Fibroblast of skin of left quadriceps (primary cell): ENCODE data around the gene FARS2.

Experiments used
- DNase-seq, 2 experiments: peaks; one replicate each; pipeline ENCODE4 v3.0.0-alpha.2; 2013; ENCODE audit warnings: low read depth in 2 of 2

FARS2 gene

GRCh38 chr6:5425267-5425666, 164.0 kb downstream of the FARS2 start:
- peak in 1 of 2 experiments; percentile 35 for DNase-seq

DNA sequence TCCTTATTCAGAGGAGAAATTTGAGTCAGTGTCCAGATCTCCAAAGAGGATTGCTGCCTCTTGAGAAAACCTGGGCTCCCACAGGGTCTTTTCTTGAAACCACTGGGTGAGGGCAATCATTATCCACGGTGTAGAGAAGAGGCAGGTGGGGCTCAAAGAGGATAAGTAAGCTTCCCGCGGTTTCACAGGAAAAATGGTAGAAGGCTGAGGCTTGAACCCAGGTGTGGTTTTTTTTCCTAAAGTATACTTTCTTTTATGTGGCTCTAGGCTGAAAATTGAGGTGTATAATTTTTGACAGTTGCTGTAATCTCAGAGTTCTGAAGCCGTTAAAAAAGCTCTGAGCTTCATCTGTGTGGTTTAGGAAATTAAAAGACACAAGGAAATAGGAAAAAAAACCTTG, 164.5 kb downstream of the FARS2 start:
- DNase-seq, result no peak

DNA sequence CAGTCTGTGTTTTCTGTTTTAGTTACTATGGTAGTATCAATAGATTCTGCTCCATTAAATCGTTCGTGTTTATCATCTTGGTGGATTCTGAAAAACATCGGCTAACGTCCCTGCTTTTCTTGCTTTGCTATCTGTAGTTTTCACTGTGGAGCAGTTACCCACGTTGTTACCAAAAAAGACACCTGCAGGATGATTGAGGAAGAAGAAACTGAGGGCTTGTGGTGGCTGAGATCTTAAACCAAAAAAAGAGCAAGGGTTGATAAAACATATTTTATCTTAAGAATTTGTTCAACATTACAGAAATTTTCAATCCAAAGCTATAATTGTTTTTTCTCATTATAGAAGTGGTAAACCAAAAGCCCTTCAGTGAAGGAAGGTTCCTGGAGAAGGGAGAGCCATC, 166.3 kb downstream of the FARS2 start:
- DNase-seq, result no peak

- no peak for DNase-seq
Observed at GRCh38 chr6:5433324-5433723, 172.0 kb downstream of the FARS2 start.

DNA sequence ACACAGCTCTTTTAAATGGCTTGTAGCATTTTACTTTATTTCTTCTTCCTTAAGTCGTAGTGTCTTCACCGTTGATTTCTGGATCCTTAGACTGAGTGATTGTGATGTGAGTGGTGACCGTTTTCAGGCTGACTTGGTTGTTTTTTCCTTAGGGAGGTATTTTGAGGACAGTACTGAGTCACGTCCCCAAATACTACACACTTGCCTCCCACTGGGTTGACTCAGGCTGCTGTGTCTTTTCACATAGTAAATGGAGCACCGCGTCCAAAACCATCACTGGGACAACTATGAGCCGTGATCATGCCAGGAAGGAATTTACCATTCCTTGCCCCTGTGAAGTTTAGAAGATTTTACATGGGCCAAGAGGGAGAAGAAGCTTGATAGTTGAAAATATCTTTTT, 174.1 kb downstream of the FARS2 start:
- peak in 1 of 2 experiments; percentile 22 for DNase-seq

GRCh38 chr6:5438922-5439584, 177.7 kb downstream of the FARS2 start:
- no peak for DNase-seq

DNA sequence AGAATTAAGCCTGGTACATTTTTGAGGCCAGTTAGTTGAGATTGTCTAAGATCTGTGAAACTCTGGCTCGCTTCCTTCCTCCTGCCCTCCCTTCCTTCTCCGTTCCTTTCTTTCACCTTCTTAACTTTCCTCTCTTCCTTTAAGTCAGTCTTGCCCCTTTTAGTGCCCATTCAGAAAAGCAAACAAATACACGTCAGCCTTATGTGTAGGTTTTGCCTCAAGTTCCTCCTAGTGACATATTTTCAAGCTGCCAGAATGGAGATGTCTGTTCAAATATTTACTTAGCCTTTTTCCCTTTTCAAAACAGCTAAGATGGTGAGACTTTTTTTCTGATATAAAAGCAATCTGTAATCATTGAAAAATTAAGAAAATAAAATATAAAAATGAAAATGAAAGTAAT, 178.4 kb downstream of the FARS2 start:
- DNase-seq, result no peak

- no peak for DNase-seq
Observed at GRCh38 chr6:5442319-5442718, 181.0 kb downstream of the FARS2 start.

- no peak for DNase-seq
Observed at GRCh38 chr6:5442916-5443315, 181.6 kb downstream of the FARS2 start.

DNA sequence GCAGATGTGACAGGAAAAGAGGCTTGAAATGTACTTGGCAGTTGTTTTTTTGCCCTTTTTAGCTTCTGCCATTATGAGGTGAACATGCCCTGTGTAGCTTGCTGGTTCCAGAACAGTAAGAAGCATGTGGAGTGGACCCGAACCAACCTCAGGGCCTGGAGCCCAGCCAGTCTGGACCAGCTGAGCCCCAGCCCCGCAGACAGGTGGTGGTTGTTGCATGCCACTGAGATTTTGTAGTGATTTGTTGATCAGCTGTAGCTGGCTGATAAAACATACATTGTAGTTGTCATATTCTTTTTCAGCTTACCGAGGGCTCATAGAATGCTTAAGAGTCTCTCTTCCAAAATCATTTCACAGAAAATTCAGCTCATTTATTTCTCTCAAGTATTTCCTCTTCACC, 182.2 kb downstream of the FARS2 start:
- no peak for DNase-seq

- DNase-seq, result no peak
Observed at GRCh38 chr6:5446362-5447075, 185.2 kb downstream of the FARS2 start.

DNA sequence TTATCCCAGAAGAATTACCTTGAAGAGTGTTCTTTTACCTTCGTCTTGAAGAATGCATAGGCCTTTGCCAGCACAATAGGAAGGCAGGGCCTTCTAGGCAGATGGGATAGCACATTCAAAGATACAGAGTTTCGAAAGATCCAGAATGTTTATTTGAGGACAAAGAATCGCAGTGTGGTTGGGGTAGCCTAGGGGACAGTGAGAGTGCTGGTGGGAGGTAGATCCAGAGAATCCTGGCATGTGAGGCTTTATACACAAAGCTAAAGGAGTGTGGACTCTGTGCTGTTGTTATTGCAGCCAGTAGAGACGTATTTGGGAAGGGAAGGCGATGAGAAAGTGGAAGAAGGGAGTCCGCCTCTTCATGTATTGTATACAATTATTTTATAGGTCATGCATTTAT, 186.6 kb downstream of the FARS2 start:
- DNase-seq, result no peak

DNA sequence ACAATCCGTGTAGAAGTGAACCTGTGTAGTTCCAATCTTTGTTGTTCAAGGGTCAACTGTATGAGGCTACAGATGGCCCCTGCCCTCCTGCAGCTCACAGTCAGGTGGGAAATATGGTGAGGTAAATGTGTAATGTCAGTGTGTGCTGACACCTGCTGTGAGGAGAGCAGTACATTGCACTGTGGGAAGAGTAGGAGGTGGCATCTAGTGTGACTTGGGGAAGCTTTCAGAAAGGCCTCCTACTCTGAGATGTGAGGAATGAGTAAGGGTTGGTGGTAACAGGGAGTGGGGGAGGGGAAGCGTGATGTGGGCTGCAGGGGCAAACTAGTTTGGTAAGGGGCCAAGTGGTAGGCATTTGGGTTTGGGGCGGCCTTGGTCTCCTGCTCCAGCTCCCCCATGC, 188.8 kb downstream of the FARS2 start:
- DNase-seq, result no peak

- DNase-seq, result no peak
Observed at GRCh38 chr6:5453546-5453945, 192.2 kb downstream of the FARS2 start.

DNA sequence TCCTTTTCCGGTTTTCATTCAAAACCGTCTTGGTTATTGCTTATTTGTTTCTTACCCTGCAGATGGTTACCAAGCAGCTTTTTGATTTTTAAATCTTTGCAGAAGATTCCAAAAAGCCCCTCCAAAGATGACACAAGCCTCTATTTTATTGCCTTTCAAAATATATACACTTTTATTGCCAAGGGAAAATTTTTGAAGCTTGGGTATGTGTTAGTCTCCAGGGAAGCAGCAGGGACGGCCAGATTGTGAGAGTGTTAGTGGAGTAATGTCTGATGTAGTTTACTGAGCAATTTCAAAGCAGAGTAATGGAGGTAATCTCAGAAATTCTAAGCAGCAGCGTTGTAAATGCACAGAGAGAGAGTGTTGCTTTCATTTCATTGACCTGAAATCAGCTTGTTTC, 193.8 kb downstream of the FARS2 start:
- no peak for DNase-seq

GRCh38 chr6:5457041-5457440, 195.7 kb downstream of the FARS2 start:
- DNase-seq, result no peak

- no peak for DNase-seq
Observed at GRCh38 chr6:5457983-5458683, 196.8 kb downstream of the FARS2 start.

DNA sequence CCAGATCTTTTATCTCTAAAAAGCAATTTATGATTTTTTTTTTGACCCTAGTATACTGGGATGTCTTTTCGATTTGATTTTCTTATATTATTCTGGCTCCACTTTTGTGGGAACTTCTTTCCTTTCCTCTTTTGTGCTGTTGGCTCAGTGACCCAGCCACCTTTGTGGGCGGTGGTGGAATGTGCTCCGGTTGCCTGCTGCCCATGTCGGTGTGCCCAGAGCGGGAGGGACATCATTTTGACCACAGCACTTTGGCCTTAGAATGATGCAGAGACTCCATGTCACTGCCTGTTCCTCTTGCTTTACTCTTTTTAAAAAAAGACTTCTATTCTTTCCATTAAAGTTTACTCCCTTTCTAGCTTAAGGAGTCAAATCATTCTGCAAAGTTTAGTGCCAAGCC, 198.0 kb downstream of the FARS2 start:
- DNase-seq, result no peak

GRCh38 chr6:5461365-5461764, 200.1 kb downstream of the FARS2 start:
- no peak for DNase-seq

GRCh38 chr6:5462856-5463255, 201.5 kb downstream of the FARS2 start:
- DNase-seq, result no peak

GRCh38 chr6:5463690-5464089, 202.4 kb downstream of the FARS2 start:
- DNase-seq, result peak; percentile 22 to 23

DNA sequence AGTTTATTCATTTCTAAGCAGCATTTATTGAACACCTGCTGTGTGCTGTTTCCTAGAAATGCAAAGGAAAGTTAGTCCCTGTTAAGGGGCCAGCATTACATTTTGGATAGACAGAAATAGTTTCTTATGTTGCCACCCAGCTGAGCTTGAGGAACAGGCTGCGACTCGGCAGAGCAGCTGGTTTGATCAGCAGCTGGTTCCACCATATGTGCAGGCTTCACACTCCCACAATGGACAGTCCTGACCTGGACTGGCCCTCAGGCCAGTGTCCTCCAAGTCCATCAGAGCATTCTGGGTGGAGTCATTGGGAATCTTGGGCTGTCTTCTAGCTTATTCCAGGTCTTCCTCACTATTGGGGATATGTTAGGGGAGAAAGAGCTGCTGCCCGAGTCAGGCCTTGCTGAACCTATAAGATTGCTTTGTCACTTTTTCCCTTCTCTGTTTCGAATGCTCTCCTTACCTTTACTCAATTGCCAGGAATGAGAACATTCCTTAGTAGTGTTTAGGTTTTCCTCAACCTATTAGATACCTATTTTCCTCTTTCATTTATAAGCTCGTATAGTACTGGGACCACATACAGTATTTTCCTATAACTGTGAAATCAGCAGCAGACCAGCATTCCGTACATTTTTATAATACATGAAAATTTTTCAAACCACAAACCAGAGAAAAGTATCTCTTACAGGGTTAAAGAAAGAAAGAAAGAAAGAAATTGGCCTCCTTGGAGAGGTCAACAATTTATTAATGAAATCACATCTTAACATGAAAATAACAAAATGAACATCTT, 203.0 kb downstream of the FARS2 start:
- DNase-seq, result peak; percentile 32 to 33
